Liver (tissue), 9 donors: ENCODE measurements around the gene LPO. TPM values are rescaled to one million over a fixed set of nuclear protein-coding genes. Genes with fewer than 3 reads are reported as not detected.

ENCODE experiments used
- DNase-seq: peaks from one replicate; pipeline ENCODE4 v3.0.0-alpha.2; 2017; ENCODE audit warnings: low spot score
- H3K27ac ChIP-seq, 2 donors: one replicate each; pipeline ENCODE4 v1.7.0; 2013; ENCODE audit warnings: inconsistent platforms in 2 of 2, low read length in 2 of 2, control low read depth in 1 of 2, low read depth in 1 of 2, mild to moderate bottlenecking in 1 of 2
- H3K27me3 ChIP-seq, 4 donors: one replicate each; pipeline versions ENCODE4 v1.6.1 to v1.7.0; 2013; ENCODE audit warnings: low read length in 3 of 4, inconsistent platforms in 1 of 4, mild to moderate bottlenecking in 1 of 4, moderate library complexity in 1 of 4; ENCODE audit not compliant: control insufficient read depth in 4 of 4, insufficient read depth in 4 of 4
- H3K36me3 ChIP-seq, 4 donors: one replicate each; pipeline versions ENCODE4 v1.6.1 to v1.7.0; 2013; ENCODE audit warnings: low read length in 3 of 4, mild to moderate bottlenecking in 3 of 4, low read depth in 1 of 4, moderate library complexity in 1 of 4; ENCODE audit not compliant: control insufficient read depth in 4 of 4, insufficient read depth in 3 of 4
- H3K4me1 ChIP-seq, 4 donors: one replicate each; pipeline versions ENCODE4 v1.6.1 to v1.7.0; 2013; ENCODE audit warnings: low read length in 3 of 4, mild to moderate bottlenecking in 3 of 4, moderate library complexity in 1 of 4; ENCODE audit not compliant: control insufficient read depth in 4 of 4, insufficient read depth in 4 of 4
- H3K4me3 ChIP-seq, 3 donors: one replicate each; pipeline versions ENCODE4 v1.6.1 to v1.7.0; 2013; ENCODE audit warnings: low read length in 3 of 3, control low read depth in 1 of 3, low read depth in 1 of 3, mild to moderate bottlenecking in 1 of 3
- H3K9ac ChIP-seq, 2 donors: one replicate each; pipeline ENCODE4 v1.7.0; 2013; ENCODE audit warnings: low read length in 2 of 2, mild to moderate bottlenecking in 2 of 2, moderate library complexity in 2 of 2, control low read depth in 1 of 2, low read depth in 1 of 2
- H3K9me3 ChIP-seq, 4 donors: one replicate each; pipeline versions ENCODE4 v1.6.1 to v1.7.0; 2013; ENCODE audit warnings: low read length in 3 of 4; ENCODE audit not compliant: control insufficient read depth in 4 of 4
- EGR1 ChIP-seq, 2 donors: IDR thresholded peaks; 2 replicates each; pipeline ENCODE4 v1.6.1; 2016 to 2018; ENCODE audit warnings: antibody characterized with exemption in 2 of 2, low read depth in 2 of 2
- FOXA1 ChIP-seq: IDR thresholded peaks from 2 replicates; pipeline ENCODE4 v1.6.1; 2016; ENCODE audit warnings: antibody characterized with exemption
- FOXA2 ChIP-seq: IDR thresholded peaks from 2 replicates; pipeline ENCODE4 v1.6.1; 2016; ENCODE audit warnings: antibody characterized with exemption
- GABPA ChIP-seq, 2 donors: IDR thresholded peaks in 1 of 2; conservative IDR thresholded peaks in 1 of 2; 2 replicates each; pipeline ENCODE4 v1.6.1; 2016; ENCODE audit warnings: antibody characterized with exemption in 2 of 2, mild to moderate bottlenecking in 1 of 2, moderate library complexity in 1 of 2
- HNF4A ChIP-seq, 2 donors: conservative IDR thresholded peaks; 2 replicates each; pipeline ENCODE4 v1.6.1; 2016; ENCODE audit warnings: antibody characterized with exemption in 2 of 2, mild to moderate bottlenecking in 2 of 2
- HNF4G ChIP-seq: IDR thresholded peaks from 2 replicates; pipeline ENCODE4 v1.6.1; 2016; ENCODE audit warnings: antibody characterized with exemption
- JUND ChIP-seq, 2 donors: IDR thresholded peaks; 2 replicates each; pipeline ENCODE4 v1.6.1; 2016; ENCODE audit warnings: antibody characterized with exemption in 2 of 2
- NR2F2 ChIP-seq: IDR thresholded peaks from 2 replicates; pipeline ENCODE4 v1.6.1; 2016; ENCODE audit warnings: antibody characterized with exemption
- RAD21 ChIP-seq, 2 donors: IDR thresholded peaks; 2 replicates each; pipeline ENCODE4 v1.6.1; 2016; ENCODE audit warnings: antibody characterized with exemption in 2 of 2, mild to moderate bottlenecking in 2 of 2
- RXRA ChIP-seq, 2 donors: IDR thresholded peaks; 2 replicates each; pipeline ENCODE4 v1.6.1; 2017 to 2018; ENCODE audit warnings: antibody characterized with exemption in 2 of 2, mild to moderate bottlenecking in 1 of 2
- SP1 ChIP-seq: IDR thresholded peaks from 2 replicates; pipeline ENCODE4 v1.6.1; 2018; ENCODE audit warnings: antibody characterized with exemption, mild to moderate bottlenecking
- TAF1 ChIP-seq: conservative IDR thresholded peaks from 2 replicates; pipeline ENCODE4 v1.6.1; 2016; ENCODE audit warnings: antibody characterized with exemption, mild to moderate bottlenecking
- YY1 ChIP-seq: IDR thresholded peaks from 2 replicates; pipeline ENCODE4 v1.6.1; 2016; ENCODE audit warnings: antibody characterized with exemption, mild to moderate bottlenecking
- WGBS: extraction: QIAGEN DNeasy Blood & Tissue Kit; methylation state at CpG from one replicate; pipeline ENCODE4 v1.1.7; 2013; 5-methylcytosine and 5-hydroxymethylcytosine counted together
- polyA plus RNA-seq, 2 donors: library from polyadenylated mRNA; stranded (reverse) in 1 of 2; unstranded in 1 of 2; fragments of 200-250 nt in 1 of 2; fragments of >200 nt in 1 of 2; fragmentation: Nextera tagmentation in 1 of 2; extraction: Ambion mirVana in 1 of 2; gene quantifications; one replicate each; pipeline versions ENCODE4 v1.2.1 to v1.2.3, GENCODE V29; 2013 to 2015
- total RNA-seq, 2 donors: library from RNA; depleted of rRNA; stranded (reverse); fragments of >200 nt; gene quantifications; one replicate each; pipeline ENCODE4 v1.2.3, GENCODE V29; 2014
- TF ChIP-seq, protein P1 (sequence below): fragments of 150-350 bp; IDR thresholded peaks from 2 replicates; pipeline ENCODE4 v1.5.1; 2017; ENCODE audit warnings: improper control_type of control experiment, low read depth, low read length; ENCODE audit not compliant: missing input control
- TF ChIP-seq, protein P2 (sequence below): IDR thresholded peaks from 2 replicates; pipeline ENCODE4 v1.6.1; 2016; ENCODE audit warnings: antibody characterized with exemption
- TF ChIP-seq, protein P3 (sequence below): IDR thresholded peaks from 2 replicates; pipeline ENCODE4 v1.6.1; 2016; ENCODE audit warnings: antibody characterized with exemption, mild to moderate bottlenecking
- TF ChIP-seq, protein P4 (sequence below): IDR thresholded peaks from 2 replicates; pipeline ENCODE4 v1.6.1; 2016; ENCODE audit warnings: antibody characterized with exemption
- donor health status: healthy.
- donor health status: healthy.
- donor health status: healthy.
- donor health status: healthy.
- donor health status: healthy.

Gene LPO
- total and polyA plus RNA-seq, 4 donors: not detected

DNA sequence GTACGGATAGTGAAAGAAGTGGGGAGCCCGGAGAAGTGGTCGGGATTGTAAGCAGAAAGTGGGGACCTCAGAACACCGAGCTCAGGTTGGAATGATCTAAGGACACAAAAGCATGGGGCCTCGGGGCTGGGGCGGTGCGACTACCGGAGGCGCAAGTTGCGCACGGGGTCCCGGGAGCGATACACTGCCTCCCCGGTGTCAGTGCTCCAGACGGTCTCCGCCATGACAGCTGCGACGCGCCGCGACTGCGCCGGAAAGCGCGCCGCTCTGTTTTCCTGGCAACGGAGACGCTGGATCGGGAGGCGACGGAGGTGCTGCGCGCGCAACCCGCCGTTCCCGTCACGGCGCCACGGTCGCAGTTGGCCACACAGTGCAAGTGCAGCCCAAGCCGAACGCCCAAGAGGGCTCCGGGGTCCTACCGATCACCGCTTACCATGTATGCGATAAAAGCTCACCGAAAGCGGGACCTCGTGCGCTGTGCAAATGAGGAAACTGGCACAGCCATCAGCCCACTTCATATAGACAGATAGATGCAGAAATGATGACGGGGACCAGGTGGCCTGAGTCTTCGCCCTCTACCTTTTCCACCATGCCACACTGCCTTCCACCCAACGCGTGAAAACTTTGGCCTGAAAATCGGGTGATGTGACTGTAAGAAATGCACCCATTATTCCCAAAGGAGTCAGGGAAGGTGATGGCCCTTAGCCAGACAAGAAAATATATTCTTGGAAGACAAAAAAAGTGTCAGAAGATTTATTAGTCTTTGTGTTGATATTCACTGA is 19.2 kb upstream of the LPO start, which contains the start of gene MKS1:
Gene MKS1 (minus strand): TSS at position 249 of the 782 bp plus-strand sequence. CDS start 25 bp downstream, at position 224.
- peak; percentile 95 for DNase-seq
- Histone ChIP-seq H3K27ac (peak within 1 kb of the TSS; percentile 32 to 70), H3K4me3 (peak within 1 kb of the TSS; percentile 86 to 100 (median 94)), H3K9ac (peak within 1 kb of the TSS; percentile 76), H3K4me1 (peaks cover 0 to 13% (median 2%) of the 10 kb centered on the region in 4 donors), H3K9me3 (no peaks in the 10 kb centered on the region), H3K27me3 (no peaks in the 10 kb centered on the region), H3K36me3 (peaks cover 0 to 9% (median 3%) of the 10 kb centered on the region in 4 donors)
- TF ChIP-seq RXRA (IDR thresholded peaks at IDR 0.05) (no peak), RAD21 (IDR thresholded peaks at IDR 0.05) (no peak), EGR1 (IDR thresholded peaks at IDR 0.05; ENCODE audit: low read depth in 2 of 2) (no peak), YY1 (peak; percentile 99), JUND (IDR thresholded peaks at IDR 0.05) (no peak), HNF4G (no peak), NR2F2 (no peak), FOXA1 (no peak), GABPA (IDR thresholded peaks at IDR 0.05 in 1 of 2, conservative IDR thresholded peaks at IDR 0.05 in 1 of 2) (peak in 1 of 2 donors; percentile 87), HNF4A (conservative IDR thresholded peaks at IDR 0.05) (no peak), FOXA2 (no peak), SP1 (peak; percentile 19), TAF1 (peak; percentile 29)
- TF ChIP-seq, protein P1, sequence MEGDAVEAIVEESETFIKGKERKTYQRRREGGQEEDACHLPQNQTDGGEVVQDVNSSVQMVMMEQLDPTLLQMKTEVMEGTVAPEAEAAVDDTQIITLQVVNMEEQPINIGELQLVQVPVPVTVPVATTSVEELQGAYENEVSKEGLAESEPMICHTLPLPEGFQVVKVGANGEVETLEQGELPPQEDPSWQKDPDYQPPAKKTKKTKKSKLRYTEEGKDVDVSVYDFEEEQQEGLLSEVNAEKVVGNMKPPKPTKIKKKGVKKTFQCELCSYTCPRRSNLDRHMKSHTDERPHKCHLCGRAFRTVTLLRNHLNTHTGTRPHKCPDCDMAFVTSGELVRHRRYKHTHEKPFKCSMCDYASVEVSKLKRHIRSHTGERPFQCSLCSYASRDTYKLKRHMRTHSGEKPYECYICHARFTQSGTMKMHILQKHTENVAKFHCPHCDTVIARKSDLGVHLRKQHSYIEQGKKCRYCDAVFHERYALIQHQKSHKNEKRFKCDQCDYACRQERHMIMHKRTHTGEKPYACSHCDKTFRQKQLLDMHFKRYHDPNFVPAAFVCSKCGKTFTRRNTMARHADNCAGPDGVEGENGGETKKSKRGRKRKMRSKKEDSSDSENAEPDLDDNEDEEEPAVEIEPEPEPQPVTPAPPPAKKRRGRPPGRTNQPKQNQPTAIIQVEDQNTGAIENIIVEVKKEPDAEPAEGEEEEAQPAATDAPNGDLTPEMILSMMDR: peak; percentile 67
- TF ChIP-seq, protein P2, sequence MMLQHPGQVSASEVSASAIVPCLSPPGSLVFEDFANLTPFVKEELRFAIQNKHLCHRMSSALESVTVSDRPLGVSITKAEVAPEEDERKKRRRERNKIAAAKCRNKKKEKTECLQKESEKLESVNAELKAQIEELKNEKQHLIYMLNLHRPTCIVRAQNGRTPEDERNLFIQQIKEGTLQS: no peak
- TF ChIP-seq, protein P3, sequence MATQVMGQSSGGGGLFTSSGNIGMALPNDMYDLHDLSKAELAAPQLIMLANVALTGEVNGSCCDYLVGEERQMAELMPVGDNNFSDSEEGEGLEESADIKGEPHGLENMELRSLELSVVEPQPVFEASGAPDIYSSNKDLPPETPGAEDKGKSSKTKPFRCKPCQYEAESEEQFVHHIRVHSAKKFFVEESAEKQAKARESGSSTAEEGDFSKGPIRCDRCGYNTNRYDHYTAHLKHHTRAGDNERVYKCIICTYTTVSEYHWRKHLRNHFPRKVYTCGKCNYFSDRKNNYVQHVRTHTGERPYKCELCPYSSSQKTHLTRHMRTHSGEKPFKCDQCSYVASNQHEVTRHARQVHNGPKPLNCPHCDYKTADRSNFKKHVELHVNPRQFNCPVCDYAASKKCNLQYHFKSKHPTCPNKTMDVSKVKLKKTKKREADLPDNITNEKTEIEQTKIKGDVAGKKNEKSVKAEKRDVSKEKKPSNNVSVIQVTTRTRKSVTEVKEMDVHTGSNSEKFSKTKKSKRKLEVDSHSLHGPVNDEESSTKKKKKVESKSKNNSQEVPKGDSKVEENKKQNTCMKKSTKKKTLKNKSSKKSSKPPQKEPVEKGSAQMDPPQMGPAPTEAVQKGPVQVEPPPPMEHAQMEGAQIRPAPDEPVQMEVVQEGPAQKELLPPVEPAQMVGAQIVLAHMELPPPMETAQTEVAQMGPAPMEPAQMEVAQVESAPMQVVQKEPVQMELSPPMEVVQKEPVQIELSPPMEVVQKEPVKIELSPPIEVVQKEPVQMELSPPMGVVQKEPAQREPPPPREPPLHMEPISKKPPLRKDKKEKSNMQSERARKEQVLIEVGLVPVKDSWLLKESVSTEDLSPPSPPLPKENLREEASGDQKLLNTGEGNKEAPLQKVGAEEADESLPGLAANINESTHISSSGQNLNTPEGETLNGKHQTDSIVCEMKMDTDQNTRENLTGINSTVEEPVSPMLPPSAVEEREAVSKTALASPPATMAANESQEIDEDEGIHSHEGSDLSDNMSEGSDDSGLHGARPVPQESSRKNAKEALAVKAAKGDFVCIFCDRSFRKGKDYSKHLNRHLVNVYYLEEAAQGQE: no peak
- TF ChIP-seq, protein P4, sequence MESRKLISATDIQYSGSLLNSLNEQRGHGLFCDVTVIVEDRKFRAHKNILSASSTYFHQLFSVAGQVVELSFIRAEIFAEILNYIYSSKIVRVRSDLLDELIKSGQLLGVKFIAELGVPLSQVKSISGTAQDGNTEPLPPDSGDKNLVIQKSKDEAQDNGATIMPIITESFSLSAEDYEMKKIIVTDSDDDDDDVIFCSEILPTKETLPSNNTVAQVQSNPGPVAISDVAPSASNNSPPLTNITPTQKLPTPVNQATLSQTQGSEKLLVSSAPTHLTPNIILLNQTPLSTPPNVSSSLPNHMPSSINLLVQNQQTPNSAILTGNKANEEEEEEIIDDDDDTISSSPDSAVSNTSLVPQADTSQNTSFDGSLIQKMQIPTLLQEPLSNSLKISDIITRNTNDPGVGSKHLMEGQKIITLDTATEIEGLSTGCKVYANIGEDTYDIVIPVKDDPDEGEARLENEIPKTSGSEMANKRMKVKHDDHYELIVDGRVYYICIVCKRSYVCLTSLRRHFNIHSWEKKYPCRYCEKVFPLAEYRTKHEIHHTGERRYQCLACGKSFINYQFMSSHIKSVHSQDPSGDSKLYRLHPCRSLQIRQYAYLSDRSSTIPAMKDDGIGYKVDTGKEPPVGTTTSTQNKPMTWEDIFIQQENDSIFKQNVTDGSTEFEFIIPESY: no peak
- 3% methylated on average over 56 of the region's 56 CpGs for WGBS
